ENCODE measurements around the gene ZNF254. TPM values are rescaled to one million over a fixed set of nuclear protein-coding genes. Genes with fewer than 3 reads are reported as not detected.
"Not testable (repeated sequence)": the region's sequence is repeated elsewhere in the genome, so short reads cannot be mapped to it uniquely, and the experiment has no call there.

Gene ZNF254
- total RNA-seq (2014; rRNA removed; shearing (Covaris generic)), result 3.3 and 4.1 TPM in 2 replicates
- 2.5 and 3.1 TPM in 2 replicates for polyA plus RNA-seq (2014; cell fraction: nucleus; rRNA removed)

DNA sequence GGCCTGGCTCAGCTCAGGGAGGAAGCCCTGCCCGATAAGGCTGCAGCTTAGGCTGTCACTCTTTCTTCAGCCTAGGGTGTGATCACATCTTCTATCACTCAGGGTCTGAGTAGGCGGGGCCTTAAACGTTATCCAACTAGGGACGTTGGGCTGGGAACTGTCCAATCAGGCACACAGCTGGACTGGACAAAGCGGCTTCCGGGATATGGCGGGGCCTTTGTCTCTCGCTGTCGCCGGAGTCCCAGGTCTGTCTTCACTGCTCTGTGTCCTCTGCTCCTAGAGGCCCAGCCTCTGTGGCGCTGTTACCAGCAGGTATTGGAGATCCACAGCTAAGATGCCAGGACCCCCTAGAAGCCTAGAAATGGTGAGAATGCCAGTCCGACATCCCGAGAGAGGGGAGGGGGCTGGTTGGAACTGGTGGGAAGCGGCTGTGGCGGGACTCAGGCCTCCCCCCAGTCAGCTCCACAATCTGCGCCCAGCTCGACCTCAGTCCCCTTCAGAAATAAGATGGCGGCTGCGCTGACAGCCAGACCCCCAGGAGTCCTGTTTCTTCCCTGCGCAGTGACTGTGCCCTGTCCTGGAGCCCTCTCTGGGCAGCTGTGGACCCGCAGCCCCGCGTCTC, at the start of gene ZNF254:
ZNF254 (plus strand) TSS at position 214 of the 622 bp plus-strand sequence; CDS start at position 335, 121 bp downstream.
- DNase-seq (ENCODE audit: extremely low read depth, low read depth), result no peak

DNA sequence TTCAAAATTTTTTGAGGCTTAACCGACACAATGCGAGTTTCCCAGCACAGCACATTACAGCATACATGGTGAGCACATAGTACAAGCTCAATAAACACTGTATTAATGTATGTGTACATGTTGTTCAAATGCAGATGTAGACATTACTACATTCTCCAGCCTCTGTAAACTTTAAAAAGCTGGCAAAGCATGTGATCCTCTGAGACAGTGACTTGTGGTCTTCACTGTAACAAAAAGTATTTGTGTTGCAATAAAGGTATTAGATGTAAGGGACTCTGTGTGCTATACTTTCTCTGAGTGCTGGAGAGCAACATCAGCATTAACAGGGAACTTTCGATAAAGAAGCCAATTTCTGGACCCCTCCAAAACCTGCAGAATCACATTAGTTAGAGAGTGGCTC, 46.4 kb upstream of the ZNF254 start:
- no peak for DNase-seq (ENCODE audit: extremely low read depth, low read depth)

DNA sequence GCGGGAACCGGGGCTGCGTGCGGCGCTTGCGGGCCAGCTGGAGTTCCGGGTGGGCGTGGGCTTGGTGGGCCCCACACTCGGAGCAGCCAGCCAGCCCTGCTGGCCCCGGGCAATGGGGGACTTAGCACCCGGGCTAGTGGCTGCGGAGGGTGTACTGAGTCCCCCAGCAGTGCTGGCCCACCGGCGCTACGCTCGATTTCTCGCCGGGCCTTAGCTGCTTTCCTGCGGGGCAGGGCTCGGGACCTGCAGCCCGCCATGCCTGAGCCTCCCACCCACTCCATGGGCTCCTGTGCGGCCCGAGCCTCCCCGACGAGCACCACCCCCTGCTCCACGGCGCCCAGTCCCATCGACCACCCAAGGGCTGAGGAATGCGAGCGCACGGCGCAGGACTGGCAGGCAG, 45.7 kb upstream of the ZNF254 start:
- not testable (repeated sequence) for DNase-seq (ENCODE audit: extremely low read depth, low read depth)

DNA sequence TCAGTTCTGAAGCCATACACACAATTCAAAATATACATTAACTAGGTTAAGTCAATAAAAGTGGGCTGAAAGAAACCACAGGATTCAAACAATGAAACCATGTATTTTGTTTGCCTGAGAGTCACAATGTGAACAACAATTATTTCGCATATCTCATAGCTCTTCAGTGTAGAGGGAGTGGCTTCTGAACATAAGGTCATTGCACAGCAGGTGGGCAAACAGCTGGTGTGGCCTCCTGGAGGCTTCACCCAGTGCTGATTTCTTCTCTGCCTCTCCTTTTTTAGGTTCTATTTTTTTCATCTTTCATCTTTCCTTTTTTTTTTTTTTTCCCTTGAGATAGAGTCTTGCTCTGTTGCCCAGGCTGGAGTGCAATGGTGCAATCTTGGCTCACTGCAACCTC, 40.4 kb upstream of the ZNF254 start:
- no peak for DNase-seq (ENCODE audit: extremely low read depth, low read depth)

DNA sequence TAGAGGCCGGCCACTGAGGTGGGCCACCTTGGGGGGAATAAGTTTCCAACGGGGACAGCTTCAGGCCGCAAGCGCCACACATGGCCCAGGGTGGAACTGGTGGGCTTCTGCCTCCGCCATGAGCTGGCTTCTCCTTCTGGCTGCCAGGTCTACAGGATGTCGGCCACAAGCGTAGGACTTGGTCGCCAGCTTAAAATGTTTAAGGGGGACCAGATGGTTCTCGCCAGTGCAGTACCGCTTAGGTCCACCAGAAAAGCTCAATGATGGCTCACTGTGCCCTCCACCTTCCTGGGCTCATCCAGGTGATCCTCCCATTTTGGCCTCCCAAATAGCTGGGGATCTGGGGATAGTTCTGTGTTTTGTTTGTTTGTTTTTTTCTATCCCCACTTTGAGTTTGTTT, 38.7 kb upstream of the ZNF254 start:
- DNase-seq (ENCODE audit: extremely low read depth, low read depth), result no peak

DNA sequence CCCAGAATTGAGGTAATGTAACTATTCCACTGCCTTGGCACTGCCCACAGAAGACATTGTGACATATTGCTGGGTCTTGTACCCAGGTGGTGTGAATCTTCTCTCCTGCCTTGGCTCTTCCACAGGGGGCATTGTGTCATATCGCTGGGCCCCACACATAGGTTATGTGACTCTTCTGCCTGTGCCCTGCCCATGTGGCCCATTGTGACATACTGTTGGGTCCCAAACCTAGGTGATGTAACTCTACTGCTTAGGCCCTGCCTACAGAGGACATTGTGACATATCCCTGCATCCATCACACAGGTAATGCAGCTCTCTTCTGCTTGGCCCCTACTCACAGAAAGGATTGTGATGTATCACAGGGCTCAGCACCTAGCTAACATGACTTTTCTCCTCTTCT, 37.5 kb upstream of the ZNF254 start:
- no peak for DNase-seq (ENCODE audit: extremely low read depth, low read depth)

DNA sequence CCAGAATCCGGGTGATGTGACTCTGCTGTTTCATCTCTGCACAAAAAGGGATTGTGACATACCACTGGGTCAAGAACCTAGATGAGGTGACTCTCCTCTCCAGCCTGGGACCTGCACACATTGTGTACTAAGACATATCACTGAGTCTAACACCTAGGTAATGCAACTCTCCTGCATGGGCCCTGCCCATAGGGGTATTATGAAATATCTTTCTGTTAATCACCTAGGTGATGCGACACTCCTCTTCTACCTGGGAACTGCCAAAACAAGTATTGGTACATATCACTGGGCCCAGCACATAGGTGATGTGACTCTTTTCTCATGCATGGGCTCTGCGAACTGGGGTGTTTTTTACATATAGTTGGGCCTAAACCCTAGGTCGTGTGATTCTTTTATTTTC, 35.5 kb upstream of the ZNF254 start:
- DNase-seq (ENCODE audit: extremely low read depth, low read depth), result no peak

DNA sequence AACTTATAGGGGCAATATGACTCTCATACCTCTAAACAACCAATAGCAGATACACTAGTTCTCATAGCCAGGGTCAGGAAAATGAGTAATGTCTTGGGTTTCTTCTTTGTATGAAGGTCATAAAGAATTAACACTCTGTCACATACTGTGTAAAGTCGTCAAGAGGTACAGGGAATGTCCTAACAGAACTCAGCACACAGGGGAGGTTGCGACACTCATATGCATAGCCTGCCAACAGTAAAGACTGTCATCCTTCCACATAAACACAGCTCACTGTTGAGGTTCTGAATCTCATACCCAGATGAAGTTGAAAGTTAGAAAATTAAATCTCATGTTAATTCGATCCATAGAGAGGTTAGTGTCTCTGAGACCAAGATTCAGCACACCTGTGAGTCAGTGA, 34.2 kb upstream of the ZNF254 start:
- DNase-seq (ENCODE audit: extremely low read depth, low read depth), result no peak

DNA sequence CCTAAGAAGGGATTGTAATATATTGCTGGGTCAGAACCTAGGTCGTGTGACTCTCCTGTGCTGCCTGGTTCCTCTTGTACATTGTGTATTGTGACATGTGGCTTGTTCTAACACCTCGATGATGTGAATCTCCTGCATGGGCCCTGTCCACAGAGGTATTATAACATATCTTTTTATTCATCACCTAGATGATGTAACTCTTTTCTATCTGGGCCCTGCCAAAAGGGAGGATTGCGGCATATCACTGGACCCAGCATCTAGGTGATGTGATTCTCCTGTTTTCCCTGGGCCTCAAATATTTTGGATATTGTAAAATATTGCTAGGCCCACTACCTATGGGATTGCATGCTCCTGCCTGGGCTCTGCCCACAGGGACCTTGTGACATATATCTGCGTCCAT, 33.4 kb upstream of the ZNF254 start:
- no peak for DNase-seq (ENCODE audit: extremely low read depth, low read depth)

DNA sequence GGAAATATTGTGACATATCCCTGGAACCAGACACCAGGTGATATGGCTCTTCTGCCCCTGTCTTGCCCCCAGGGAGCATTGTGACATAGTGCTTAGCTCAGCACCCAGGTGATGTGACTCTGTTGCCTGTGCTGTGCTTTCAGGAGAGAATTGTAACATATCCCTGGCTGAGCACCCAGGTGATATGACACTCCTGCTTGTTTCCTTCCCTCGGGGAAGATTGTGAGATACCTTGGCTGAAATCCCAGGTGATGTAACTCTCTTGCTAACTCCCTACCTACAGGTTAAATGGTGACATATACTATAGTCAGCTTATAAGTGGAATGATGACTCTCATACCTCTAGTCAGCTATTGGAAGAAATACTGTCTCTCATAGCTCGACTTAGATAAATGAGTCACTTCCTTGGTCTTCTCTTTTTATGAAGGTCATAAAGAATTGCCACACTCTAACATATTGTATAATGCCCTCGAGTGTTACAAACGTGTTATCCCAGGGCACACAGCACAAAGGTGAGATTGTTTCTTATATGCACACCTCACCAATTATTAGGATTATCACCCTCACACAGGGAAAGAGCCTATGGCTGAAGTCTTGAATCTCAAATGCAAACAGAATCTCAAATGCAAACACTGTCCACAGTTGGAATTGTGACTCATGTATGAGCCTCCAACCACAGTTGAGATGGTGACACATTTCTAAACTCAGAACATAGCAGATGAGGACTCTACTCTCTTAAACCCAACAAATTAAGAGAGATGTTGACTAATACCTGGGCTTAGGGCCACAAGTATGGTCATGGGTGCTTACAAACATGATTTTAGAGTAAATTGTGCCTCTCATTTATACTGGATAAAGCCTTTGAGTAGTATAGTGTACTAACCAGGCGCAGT, 32.7 kb upstream of the ZNF254 start:
- DNase-seq (ENCODE audit: extremely low read depth, low read depth), result no peak

DNA sequence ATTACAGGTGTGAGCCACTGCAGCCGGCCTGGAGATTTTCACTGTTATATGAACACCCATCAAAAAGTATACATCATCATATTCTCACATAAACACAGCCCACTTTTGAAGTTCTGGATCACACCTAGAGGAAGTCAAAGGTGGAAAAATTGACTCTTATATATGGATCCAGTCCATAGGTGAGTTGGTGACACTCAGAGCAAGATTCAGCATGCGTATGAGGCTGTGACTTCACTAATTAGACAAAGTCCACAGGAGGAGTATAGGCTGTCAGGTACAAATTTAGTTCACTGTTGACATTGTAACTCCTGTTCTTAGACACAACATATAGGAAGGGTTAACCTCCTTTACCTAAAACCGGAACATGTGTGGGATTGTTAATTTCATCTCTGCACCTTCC, 31.4 kb upstream of the ZNF254 start:
- DNase-seq (ENCODE audit: extremely low read depth, low read depth), result no peak

DNA sequence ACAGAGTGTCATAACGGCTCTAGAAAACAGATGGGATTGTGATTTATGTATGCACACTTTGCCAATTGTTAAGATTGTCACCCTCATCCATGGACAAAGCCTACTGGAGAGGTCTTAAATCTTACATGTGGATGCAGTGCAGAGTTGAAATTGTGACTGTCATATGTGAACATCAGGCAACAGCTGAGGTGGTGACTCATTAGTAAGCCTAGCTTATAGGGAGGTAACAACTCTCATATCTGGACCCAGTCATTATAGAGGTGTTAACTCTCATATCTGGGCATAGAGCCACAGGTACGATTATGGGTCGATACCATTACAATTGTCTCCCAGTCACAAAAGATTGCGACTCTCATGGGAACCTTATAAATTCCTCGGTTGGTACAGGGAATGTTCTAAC, 29.8 kb upstream of the ZNF254 start:
- DNase-seq (ENCODE audit: extremely low read depth, low read depth), result no peak

DNA sequence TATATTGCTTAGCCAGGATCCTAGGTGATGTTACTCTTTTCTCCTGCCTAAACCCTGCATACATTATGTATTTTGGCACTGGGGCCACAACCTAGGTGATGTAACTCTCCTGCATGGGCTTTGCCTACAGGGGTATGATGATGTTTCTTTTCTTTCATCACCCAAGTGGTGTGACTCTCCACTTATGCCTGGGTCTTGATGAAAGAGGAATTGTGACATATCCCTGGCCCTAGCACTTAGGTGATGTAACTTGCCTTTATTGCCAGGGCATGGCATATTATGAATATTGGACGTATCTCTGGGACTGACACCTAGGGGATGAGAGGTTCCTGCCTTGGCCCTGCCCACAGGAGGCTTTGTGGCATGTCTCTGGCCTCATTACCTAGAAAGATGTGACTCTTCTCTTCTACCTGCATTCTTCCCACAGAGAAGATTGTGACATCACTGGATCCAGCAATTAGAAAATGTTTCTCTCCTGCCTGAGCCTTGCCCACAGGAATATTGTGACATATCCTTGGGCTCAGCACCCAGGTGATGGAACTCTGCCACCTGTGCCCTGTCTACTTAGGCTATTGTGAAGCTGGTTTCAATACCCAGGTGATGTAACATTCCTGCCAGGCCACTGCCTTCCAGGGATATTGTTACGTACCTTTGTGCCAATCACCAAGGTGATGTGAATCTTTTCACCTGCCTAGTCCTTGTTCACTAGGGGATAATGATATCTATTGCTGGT, 27.3 kb upstream of the ZNF254 start:
- no peak for DNase-seq (ENCODE audit: extremely low read depth, low read depth)

DNA sequence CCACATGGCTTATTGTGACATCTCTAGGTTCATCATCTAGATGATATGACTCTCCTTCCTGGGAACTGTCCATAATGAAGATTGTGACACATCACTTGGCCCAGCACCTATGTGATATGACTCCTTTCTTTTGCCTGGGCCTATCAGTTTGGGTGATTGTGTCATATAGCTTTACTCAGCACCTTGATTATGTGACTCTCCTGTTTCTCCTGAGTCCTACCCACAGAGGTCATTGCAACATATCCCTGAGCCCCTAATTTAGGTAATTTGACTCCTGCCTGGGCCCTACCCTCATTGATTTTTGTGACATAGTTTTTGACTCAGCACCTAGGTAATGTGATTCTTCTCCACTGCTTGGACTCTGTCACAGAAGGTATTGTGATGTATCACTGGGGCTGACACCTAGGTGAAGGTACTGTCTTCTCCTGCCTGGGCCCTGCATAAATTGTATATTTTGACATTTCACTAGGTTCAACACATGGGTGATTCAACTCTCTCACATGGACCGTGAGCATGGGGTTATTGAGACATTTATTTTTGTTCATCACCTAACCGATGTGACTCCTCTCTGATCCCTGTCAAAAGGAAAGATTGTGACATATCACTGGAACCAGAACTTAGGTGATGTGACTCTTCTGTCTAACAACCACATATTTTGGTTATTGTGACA, 26.2 kb upstream of the ZNF254 start:
- no peak for DNase-seq (ENCODE audit: extremely low read depth, low read depth)

DNA sequence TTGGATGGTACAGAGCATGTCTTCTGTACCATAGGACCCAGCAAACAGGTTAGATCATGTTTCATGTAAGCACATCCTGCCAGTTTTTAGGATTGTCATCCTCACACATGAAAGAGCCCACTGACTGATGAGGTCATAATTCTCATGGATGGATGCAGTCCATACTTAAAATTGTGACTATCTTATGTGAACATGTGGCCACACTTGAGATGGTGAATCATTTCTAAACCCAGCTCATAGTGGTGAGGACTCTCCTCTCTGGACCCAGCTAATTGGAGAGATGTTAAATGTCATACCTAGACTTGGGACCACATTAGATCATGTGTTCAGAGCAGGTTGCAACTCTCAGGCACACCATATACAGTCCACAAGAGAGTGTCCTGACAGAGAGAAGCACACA, 24.8 kb upstream of the ZNF254 start:
- DNase-seq (ENCODE audit: extremely low read depth, low read depth), result no peak

DNA sequence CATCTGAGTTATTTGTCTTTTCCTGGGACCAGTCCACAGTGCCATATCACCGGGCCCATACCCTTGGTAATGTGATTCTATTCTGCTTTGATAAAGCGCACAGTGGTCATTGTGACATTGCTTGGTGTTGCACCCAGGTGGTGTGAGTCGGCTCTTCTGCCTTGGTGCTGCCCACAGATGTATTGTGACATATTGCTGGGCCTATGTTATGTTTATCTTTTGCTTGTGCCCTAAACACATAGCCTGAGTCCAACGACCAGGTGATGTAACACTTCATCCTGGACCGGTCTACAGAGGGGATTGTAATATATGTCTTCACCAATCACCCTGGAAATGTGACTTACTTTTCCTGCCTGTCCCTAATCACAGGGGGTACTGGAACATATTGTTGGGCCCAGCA, 23.7 kb upstream of the ZNF254 start:
- no peak for DNase-seq (ENCODE audit: extremely low read depth, low read depth)

DNA sequence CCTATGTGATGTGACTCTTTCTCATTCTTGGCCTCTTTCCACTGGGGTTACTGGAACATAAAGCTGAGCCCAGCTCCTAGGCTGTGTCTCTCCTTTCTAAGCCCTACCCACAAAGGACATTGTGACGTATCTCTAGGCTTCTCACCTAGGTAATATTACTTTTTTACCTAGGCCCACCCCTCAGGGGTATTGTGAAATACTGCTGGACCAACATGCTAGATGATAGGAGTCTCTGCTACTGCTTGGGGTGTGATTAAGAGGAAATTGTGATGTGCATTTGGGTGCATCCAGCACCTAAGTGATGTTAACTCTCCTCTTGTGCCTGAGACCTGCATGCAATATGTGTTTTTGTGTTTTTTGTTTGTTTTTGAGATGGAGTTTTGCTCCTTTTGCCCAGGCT, 22.8 kb upstream of the ZNF254 start:
- no peak for DNase-seq (ENCODE audit: extremely low read depth, low read depth)

DNA sequence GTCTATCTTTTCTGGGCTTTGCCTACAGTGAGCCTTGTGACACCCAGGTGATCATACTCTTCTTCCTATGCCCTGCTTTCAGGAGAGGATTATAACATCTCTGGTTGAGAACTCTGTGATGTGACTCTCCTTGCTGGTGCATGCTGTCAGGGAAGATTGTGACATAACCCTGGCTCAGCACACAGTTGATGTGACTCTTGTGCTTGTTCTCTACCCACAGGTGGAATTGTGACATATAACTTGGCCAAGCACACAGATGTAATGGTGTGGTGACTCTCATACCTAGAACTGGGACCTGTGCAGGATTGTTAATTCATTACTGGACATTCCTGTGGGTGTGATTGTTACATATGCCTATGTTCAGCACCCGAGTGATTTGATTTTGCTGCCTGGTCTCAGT, 21.7 kb upstream of the ZNF254 start:
- no peak for DNase-seq (ENCODE audit: extremely low read depth, low read depth)

DNA sequence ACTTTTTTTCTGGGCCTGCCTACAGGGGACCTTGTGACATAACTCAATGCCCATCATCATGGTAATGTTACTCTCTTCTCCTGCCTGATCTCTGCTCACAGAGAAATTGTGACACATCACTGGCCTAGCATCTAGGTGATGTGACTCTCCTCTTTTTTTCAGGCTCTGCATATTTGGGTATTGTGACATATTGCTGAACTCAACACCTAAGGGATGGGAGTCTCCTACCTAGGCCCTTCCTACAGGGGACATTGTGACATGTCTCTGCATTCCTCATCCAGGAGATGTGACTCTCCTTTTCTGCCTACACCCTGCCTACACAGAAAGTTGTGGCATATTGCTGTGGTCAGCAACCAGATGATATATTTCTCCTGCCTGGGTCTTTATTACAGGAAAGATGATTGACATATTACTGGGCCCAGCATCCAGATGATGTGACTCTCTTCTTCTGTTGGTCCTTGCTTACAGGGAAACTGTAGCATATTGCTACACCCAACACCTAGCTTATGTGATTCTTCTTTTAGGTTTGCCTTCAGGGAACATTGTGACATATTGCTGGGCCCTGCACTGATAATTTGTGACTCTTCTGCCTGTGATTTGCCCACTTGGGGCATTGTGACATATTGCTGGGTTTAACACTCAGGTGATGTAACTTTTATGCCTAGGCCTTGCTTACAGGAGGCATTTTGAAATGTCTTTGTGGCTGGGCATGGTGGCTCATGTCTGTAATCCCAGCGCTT, 21.0 kb upstream of the ZNF254 start:
- no peak for DNase-seq (ENCODE audit: extremely low read depth, low read depth)

Data from NCI-H460 (cell line).